ENCODE data around the gene DTX1. TPM values are rescaled to one million over a fixed set of nuclear protein-coding genes. Genes with fewer than 3 reads are reported as not detected.

DTX1 gene
- total RNA-seq, 3 donors from 2014 or later (not counting 1 experiment from before 2014, with no cell fraction given) = 1.7 to 4.2 (median 4.0) TPM

GRCh38 chr12:113142173-113142885, 85.8 kb downstream of the DTX1 start:
- no peak for ATAC-seq

GRCh38 chr12:113142886-113143332, 86.4 kb downstream of the DTX1 start:
- H3K9me3 Mint-ChIP-seq = no peaks in the 10 kb centered on the region
- 66% methylated on average over 4 of the region's 5 CpGs for WGBS (ENCODE audit: insufficient coverage)
- ATAC-seq = no peak
- no peaks in the 10 kb centered on the region for H3K9me3 ChIP-seq (ENCODE audit: control insufficient read depth, insufficient read depth, low read length)
- H3K27me3 Mint-ChIP-seq (ENCODE audit: low read depth in 2 of 2) = peaks cover 0 to 4% of the 10 kb centered on the region in 2 donors
- H3K4me1 ChIP-seq (ENCODE audit: control insufficient read depth, insufficient read depth, low read length) = peaks cover 8% of the 10 kb centered on the region
- H3K27ac Mint-ChIP-seq = no peak overlapping the region
- no peak overlapping the region for H3K4me3 ChIP-seq (ENCODE audit: low read length)
- H3K27me3 ChIP-seq (ENCODE audit: control insufficient read depth, insufficient read depth, low read length) = no peaks in the 10 kb centered on the region
- no peak for DNase-seq
- H3K4me3 Mint-ChIP-seq = no peak overlapping the region
- TF ChIP-seq CTCF (IDR thresholded peaks at IDR 0.05) = no peak
- no peaks in the 10 kb centered on the region for H3K36me3 Mint-ChIP-seq
- H3K27ac ChIP-seq (ENCODE audit: low read length) = no peak overlapping the region
- no peaks in the 10 kb centered on the region for H3K4me1 Mint-ChIP-seq
- intact Hi-C loops (cut with micrococcal nuclease) = no loop called here
- H3K36me3 ChIP-seq (ENCODE audit: control insufficient read depth, insufficient read depth, low read length) = no peaks in the 10 kb centered on the region

More at GRCh38 chr12:113142173-113142885, 85.8 kb downstream of the DTX1 start:
- no peaks in the 10 kb centered on the region for H3K4me1 Mint-ChIP-seq
- no peak for TF ChIP-seq CTCF (IDR thresholded peaks at IDR 0.05)
- no peaks in the 10 kb centered on the region for H3K36me3 ChIP-seq (ENCODE audit: control insufficient read depth, insufficient read depth, low read length)
- no peaks in the 10 kb centered on the region for H3K36me3 Mint-ChIP-seq
- no peak overlapping the region for H3K27ac Mint-ChIP-seq
- peak overlapping the region; percentile 56 for H3K27ac ChIP-seq (ENCODE audit: low read length)
- H3K9me3 ChIP-seq (ENCODE audit: control insufficient read depth, insufficient read depth, low read length) = no peaks in the 10 kb centered on the region
- 38% methylated on average over 15 of the region's 17 CpGs for WGBS (ENCODE audit: insufficient coverage)
- DNase-seq = no peak
- H3K9me3 Mint-ChIP-seq = no peaks in the 10 kb centered on the region
- peaks cover 8% of the 10 kb centered on the region for H3K4me1 ChIP-seq (ENCODE audit: control insufficient read depth, insufficient read depth, low read length)
- intact Hi-C loops (cut with micrococcal nuclease) = no loop called here
- peaks cover 0 to 2% of the 10 kb centered on the region in 2 donors for H3K27me3 Mint-ChIP-seq (ENCODE audit: low read depth in 2 of 2)
- no peaks in the 10 kb centered on the region for H3K27me3 ChIP-seq (ENCODE audit: control insufficient read depth, insufficient read depth, low read length)
- H3K4me3 ChIP-seq (ENCODE audit: low read length) = no peak overlapping the region
- no peak overlapping the region for H3K4me3 Mint-ChIP-seq

GRCh38 chr12:113143959-113144358, 87.4 kb downstream of the DTX1 start:
- Histone ChIP-seq H3K27ac (ENCODE audit: low read length) (no peak overlapping the region), H3K36me3 (ENCODE audit: control insufficient read depth, insufficient read depth, low read length) (no peaks in the 10 kb centered on the region)

More at GRCh38 chr12:113143959-113144358, 87.4 kb downstream of the DTX1 start:
- Histone ChIP-seq H3K4me3 (ENCODE audit: low read length) (no peak overlapping the region), H3K27me3 (ENCODE audit: control insufficient read depth, insufficient read depth, low read length) (no peaks in the 10 kb centered on the region), H3K4me1 (ENCODE audit: control insufficient read depth, insufficient read depth, low read length) (peaks cover 8% of the 10 kb centered on the region), H3K9me3 (ENCODE audit: control insufficient read depth, insufficient read depth, low read length) (no peaks in the 10 kb centered on the region)
- ATAC-seq (no peak), DNase-seq (no peak)
- H3K4me1 Mint-ChIP-seq = no peaks in the 10 kb centered on the region
- intact Hi-C loops (cut with micrococcal nuclease) = no loop called here
- H3K27ac Mint-ChIP-seq = no peak overlapping the region
- no peak overlapping the region for H3K4me3 Mint-ChIP-seq
- H3K27me3 Mint-ChIP-seq (ENCODE audit: low read depth in 2 of 2) = peaks cover 0 to 4% of the 10 kb centered on the region in 2 donors
- WGBS (ENCODE audit: insufficient coverage) = 93% methylated on average over 6 of the region's 8 CpGs
- H3K9me3 Mint-ChIP-seq = no peaks in the 10 kb centered on the region
- H3K36me3 Mint-ChIP-seq = no peaks in the 10 kb centered on the region
- TF ChIP-seq CTCF (IDR thresholded peaks at IDR 0.05) = no peak

Measured in natural killer cell (primary cell).